Activated CD4-positive, alpha-beta T cell treated with anti-CD3 and anti-CD28 coated beads for 48 hours (primary cell): ENCODE data around the gene TRIM39.
"Not testable (repeated sequence)": the region's sequence is repeated elsewhere in the genome, so short reads cannot be mapped to it uniquely, and the experiment has no call there.

Source experiments
- DNase-seq: peaks from one replicate; pipeline ENCODE4 v3.0.0-alpha.2; 2020

The TRIM39 gene

DNA sequence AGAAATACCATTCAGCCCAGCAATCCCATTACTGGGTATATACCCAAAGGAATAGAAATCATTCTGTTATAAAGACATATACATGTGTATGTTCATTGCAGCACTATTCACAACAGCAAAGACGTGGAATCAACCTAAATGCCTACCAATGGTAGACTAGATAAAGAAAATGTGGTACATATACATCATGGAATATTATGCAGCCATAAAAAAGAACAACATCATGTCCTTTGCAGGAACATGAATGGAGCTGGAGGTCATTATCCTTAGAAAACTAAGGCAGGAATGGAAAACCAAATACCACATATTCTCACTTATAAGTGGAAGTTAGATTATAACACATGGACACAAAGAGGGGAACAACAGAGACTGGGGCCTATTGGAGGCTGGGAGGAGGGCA, 42.6 kb downstream of the TRIM39 start:
- DNase-seq = not testable (repeated sequence)

DNA sequence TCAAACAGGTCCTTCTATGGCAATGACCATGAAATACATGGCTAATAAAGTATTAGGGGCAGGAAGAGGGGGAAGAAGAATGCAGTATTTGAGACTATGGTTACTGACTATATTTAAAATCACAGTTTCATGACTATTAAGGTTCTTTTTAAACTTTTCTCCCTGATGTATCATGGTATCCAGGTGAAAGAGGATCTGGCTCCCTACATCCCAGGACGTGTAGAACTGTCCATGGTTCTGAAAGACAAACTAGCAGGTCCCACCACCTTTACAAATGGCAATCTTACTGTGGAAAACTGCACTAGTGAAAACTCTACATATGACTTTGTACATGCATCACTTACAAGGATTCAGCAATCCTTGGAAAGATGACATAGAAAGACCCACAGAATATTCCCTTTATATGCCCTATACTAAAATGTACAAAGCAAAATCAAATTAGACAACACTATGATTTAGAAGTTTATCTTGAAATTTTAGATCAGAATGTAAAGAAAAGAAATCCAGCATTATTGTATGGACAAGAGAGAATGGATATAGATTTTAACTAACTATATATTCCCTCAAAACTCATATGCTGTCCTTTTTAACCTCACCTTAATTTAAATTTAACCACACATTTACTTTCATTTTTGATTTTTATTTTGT, 51.7 kb downstream of the TRIM39 start:
- no peak for DNase-seq

GRCh38 chr6:30380464-30380863, 53.7 kb downstream of the TRIM39 start:
- no peak for DNase-seq

DNA sequence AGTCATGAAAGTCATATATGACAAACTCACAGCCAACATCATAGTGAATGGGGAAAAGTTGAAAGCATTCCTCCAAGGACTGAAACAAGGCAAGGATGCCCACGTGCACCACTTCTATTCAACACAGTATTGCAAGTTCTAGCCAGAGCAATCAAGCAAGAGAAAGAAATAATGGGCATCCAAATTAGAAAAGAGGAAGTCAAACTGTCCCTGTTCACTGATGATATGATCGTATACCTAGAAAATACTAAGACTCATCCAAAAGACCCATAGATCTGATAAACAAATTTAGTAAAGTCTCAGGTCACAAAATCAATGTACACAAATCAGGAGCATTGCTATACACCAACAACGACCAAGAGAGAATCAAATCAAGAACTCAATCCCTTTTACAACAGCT, 59.4 kb downstream of the TRIM39 start:
- DNase-seq = no peak

DNA sequence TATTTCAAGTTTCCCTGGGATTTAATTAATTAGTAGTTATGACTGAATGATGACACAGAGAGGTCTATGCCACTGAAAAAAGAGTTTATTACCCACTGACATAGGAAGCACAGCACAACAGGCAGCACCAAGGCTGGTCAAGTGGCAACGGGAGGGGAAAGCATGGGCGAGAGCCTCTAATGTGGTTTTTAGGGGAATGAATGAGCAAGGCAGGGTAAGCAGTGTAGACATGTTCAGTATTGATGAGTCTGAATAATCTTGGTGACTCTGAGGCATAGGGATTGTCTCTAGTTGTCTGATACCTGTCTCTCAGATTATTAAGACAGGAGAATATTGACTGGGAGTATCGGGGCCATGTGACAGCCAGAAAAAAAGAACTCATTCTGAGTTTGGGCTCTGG, 64.5 kb downstream of the TRIM39 start:
- DNase-seq = no peak
